Endometrial microvascular endothelial cells (primary cell): ENCODE measurements around the gene TTLL11. TPM values are rescaled to one million over a fixed set of nuclear protein-coding genes. Genes with fewer than 3 reads are reported as not detected.

Source experiments
- in situ Hi-C: cut with HindIII; loops from 2 replicates; pipeline ENCODE4 v1.10.0; 2017; ENCODE audit warnings: low sequenced_read_pairs, low pct_unique_long_range_greater_than_20kb; ENCODE audit errors: inconsistent ontology term
- total RNA-seq: library from RNA; depleted of rRNA; stranded (reverse); fragments of >200 nt; gene quantifications from one replicate; pipeline ENCODE4 v1.2.3, GENCODE V29; 2015; ENCODE audit errors: inconsistent ontology term

Gene TTLL11
- total RNA-seq, 1 donor from 2014 or later: 2.0 TPM

DNA sequence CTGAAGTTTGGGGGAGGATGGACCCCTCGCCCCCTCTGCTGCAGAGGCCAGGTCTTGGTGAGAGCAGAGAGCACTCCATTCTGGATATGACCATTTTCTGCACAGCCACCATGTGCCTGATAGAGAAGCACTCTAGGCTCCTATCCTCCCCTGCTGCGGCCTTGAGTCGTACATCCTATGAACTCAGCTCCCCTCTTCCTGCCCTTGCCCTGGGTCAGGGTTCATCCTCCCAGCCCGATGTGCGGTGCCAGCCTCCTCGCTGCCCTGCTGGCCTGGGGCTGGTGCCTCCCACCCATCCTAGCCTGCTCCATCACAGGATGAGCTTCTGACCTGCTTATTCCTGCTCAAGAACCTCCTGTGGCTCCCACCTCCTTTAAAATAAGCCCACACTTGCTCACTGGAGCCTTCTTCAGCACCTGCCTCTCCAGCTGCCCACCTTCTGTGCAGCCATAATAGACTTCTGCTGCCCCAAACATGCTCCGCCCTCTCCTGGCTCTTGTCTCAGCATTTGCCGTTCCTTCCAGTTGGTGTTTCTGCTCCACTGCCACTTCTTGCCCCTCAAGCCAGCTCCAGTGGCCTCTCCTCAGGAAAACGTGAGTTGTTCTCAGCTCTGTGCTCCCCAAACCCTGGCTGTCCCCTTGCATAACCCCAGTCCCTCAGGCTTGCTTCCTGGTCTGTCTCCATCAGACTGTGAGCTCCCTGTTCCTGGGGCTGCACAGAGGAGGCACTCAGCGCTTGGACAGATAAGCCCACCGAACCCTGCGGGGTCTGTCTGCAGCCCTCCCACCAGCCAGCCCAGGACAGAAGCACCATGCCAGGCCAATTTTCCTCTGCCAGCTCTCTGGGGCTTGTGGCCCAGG, 22.3 kb upstream of the TTLL11 start:
- in situ Hi-C loops: no loop called here

DNA sequence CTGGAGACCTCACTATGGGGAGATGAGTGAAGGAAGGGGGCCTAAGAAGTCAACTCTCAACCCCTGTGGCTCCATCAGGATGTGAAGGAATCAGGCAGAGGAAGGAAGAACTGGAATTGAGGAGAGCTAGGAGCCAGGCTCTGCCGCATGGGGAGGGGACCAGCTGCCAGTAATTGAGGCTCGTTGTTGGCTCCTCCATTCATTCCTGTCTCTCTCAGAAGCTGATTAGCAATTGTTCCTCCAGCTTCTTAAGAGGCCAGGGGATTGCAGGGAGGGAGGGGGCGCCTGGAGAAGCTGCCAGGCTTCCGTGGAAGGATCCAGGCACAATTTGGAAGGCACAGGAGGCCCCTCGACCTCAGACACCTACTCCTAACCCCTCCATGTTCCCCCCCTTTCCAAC, 20.5 kb upstream of the TTLL11 start:
- in situ Hi-C loops: no loop called here

DNA sequence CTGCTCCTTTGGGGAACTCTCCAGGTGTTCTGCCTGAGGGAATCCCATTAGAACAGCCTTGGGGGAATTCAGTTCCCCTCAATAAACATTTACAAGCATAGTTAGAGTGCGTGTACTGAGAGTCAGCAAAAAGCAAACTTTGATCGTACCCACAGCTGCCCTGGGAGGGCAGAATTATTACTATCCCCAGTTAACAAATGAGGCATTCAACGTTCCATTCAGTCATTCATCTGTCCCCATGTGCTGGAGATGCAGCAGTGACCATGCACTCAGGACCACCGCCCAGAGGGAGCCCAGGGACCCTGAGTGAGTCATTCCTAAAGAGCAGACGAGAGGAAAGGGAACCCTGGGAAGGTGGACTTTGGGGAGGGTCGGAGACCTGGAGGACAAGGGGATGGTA, 19.1 kb upstream of the TTLL11 start:
- in situ Hi-C loops: no loop called here

DNA sequence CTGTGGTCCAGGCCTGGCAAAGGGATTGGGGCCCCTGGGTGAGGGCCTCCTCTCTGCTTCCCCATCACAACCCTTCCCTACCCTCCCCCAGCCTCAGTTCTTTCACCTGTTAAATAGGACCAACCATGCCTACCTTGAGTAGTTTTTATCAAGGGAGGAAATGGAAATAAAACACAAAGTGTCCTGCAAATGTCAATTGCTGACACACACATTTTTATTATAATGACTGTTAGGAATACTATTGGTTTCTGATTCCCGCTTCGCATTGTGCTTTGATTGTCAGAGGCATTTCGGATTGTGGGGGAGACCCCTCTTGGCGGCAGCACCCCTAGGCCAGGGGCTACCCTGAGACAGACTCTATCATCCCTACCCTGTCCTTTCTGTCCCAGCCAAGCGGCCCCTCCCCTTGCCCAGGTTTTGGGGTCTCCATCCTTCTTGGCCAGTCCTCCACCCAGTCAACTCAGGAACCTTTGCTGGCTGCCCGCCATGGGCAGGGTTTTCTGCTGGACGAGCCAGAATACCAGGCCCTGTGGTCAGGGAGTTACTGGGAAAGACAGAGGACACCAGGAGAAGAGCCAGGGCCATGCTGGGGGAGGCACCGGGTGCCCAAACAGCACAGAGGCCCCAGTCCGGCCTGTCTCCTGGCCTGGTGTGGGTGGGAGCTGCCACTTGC, 18.4 kb upstream of the TTLL11 start:
- in situ Hi-C loops: no loop called here

DNA sequence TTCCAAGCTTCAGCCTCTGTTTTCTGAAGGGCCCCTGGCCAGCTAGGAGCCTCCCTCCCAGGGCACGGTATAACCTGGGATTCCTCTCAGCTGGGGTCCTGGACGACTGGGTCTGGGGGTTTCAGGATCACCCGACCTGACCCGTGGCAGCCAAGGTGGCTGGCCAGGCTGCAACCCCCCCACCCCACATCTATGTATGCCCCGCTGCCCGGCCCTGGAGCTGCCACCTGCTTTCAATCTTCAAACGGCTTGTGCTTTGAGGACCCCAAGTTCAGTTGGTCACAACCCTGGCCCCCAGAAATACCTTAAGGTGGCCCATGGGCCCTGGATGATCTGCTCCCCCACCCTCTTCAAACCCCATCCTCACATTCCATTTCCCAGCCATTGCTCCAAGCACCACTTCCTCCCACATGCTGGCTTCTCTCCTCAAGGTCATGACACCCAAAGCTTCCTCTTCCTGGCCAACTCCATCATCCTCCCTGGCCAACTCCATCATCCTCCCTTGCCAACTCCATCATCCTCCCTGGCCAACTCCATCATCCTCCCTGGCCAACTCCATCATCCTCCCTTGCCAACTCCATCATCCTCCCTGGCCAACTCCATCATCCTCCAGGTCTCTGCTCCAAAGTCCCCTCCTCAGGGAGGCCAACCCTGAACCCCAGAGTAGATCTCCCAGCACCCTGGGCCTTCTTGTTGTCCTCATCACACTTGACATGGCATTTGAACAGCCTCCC, 17.2 kb upstream of the TTLL11 start:
- in situ Hi-C loops: no loop called here

DNA sequence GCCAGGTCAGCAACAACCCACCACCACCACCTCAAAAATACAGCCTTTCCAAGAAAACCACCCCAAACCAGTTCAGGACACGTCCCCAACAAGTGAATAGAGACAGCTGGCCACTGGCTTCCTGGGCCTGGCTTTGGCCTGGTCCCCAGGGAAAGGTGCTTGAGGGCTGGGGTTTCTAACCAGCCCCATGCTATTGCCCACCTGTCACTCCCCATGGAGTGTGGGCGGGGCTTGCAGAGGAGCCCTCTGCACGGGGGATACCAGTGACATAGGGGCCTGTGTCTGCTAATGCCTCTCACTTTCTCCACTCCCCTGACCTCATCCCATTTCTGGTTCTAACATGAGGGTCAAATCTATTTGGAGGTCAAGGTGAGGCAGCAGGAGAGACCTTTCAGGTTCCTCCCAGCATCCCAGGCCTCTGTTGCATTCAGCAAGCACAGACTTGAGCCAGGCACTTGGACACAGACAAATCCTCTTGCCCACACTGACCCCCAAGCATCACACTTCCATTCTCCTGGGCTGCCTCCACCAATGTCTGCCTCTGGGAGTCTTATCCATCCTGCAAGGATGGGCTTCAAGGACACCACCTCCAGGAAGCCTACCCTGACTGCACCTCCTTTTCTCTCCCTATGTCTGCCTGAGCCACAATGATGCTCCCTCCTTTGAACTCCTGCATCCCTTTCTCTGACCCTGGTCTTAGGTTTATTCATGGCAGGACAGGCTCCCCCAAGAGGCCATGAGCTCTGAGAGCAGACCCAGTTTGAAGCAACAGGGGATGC, 16.1 kb upstream of the TTLL11 start:
- in situ Hi-C loops: no loop called here

DNA sequence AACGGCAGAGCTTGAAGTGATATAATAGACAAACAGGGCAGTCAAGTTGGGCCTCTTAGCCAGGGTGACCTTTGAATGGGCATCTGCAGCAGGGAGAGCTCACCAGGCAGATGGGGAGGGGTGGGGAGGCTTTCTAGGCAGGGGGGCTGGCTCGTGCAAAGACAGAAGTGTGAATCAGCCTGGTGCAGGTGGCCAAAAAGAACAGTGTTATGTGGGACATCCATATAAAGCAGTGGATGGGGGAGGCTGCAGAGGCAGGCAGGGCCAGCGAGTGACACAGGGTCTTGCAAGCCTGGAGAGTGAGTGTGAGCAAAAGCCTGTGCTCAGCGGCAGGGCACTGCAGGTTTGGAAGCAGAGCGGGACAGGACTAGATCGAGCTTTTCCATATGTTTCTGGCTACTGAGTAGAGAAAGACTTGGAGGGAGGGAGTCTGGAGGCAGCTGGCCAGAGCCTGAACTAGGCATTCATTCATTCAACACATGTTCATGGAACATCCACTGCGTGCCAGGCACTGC, 14.2 kb upstream of the TTLL11 start:
- in situ Hi-C loops: no loop called here

DNA sequence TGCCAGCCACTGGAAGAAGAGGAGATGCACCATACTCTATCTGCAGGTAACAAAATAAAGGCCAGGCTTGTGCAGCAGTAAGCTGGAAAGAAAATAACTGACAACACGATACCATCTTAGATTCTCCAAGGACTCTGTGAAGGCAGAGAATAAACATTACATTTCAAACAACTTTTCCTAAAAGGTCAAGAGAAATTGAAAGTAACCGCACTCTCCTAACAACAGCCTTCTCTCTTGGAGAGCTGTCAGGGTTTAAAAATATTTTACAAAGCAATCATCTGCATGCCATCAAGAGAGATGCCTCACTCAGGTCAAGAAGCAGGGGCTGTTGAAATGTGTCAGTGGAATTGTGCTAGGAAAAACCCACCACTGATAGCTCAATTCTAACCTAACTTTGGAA, 13.5 kb upstream of the TTLL11 start:
- in situ Hi-C loops: no loop called here

DNA sequence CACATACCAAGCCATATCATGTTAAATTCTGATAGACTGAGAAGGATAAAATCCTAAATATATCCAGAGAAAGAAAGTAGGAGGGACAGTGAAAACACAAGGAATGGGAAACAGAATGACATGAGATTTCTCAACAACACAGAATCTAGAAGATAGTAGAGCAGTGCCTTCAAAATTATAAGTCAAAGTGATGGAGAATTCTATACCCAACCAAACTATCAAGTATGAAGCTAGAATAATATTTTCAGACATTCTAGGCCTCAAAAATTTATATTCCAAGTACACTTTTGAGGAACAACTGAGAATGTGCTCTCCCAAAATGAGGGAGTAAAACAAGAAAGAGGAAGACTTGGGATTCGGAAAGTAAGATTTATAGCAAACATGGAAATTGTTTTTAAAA, 10.9 kb upstream of the TTLL11 start:
- in situ Hi-C loops: no loop called here

DNA sequence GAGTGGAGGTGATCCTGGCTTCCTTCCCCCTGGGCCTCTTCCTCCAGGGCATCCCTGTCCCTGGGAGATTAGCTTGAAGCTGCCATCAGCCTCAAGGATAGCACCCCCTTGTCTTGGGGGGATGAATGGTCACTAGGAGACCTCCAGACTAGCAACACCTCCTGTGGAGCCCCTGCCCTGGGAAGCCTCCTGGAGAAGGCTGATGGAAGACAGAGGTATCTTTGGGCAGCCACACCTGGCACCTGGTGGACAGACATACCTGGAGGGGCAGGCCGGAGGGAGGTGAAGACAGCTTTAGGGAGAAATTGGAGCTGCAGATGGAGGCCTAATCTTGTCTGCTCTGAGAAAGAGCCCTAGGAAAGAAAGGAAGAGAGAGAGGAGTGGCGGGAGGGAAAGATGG, 9.0 kb upstream of the TTLL11 start:
- in situ Hi-C loops: no loop called here

DNA sequence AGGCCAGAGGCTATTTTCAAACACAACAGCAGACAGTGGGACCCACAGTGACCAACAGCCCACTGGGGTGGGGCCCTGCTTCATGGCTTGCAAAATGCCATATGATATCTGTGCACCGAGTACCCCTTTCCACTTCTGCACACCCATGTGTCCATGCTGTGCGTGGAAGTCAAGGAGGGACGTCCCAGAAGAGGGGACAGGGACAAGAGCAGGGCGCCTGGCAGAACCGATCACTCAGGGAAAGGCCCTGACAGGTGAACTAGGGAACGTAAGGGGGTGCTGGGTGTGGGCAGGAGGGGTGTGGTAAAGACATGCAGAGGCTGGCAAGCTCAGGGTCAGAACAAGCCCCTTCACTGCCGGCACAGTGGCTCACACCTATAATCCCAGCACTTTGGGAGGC, 7.6 kb upstream of the TTLL11 start:
- in situ Hi-C loops: no loop called here

DNA sequence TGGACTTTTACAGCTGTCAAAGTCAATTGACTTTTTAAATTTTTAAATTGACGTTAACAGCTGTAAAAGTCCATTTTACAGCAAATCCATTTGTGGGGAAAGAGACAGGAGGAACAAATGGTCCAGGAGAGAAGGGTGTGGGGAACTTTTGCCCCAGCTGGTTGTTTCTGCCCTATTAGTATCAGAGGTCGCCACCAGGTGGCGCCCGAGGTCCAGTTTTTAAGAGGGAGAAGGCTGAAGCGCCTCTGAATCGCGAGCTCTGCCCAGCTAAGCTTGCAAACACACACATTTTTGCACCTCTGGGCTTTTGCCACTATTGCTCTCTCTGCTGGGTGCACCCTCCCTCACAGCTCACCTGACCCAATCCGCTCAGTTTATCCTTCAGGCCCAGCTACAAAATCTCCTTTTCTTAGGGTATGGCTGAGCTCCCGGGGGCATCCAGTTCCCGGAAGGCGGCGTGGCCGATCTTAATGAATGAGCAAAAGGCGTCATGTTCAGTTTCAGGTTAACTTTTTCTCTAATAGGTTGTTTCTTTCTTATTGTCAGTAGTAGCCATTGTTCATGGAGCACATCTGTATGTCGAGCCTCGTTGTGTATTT, 6.3 kb upstream of the TTLL11 start:
- in situ Hi-C loops: no loop called here

DNA sequence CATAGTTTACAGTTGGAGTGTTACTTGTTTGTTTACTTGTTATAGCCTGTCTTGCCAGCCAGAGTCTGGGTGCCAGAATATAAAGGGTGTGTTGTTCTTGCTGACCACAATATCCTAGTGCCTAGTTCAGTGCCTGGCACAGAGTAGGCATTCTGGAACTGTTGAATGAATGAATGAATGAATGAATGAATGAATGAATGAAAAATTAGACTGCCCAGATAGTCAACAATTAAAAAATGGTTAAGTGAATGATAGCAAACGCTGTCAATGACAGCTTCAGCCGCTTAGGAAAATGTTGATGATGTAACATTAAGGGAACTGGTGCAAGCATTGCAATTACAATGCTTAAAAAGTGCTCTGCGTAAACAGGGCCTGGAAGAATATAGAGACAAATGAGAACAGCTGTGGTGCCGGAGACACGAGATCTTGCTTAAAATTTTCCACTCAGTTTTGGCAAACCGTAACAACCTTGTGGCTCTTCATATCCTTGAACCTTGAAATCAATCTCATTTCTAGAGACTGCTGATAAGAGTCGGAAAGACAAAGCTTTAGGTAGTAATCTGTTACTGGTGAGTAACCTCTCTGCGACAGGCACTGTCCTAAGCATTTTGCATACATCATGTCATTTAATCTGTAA, 4.7 kb upstream of the TTLL11 start:
- in situ Hi-C loops: no loop called here

DNA sequence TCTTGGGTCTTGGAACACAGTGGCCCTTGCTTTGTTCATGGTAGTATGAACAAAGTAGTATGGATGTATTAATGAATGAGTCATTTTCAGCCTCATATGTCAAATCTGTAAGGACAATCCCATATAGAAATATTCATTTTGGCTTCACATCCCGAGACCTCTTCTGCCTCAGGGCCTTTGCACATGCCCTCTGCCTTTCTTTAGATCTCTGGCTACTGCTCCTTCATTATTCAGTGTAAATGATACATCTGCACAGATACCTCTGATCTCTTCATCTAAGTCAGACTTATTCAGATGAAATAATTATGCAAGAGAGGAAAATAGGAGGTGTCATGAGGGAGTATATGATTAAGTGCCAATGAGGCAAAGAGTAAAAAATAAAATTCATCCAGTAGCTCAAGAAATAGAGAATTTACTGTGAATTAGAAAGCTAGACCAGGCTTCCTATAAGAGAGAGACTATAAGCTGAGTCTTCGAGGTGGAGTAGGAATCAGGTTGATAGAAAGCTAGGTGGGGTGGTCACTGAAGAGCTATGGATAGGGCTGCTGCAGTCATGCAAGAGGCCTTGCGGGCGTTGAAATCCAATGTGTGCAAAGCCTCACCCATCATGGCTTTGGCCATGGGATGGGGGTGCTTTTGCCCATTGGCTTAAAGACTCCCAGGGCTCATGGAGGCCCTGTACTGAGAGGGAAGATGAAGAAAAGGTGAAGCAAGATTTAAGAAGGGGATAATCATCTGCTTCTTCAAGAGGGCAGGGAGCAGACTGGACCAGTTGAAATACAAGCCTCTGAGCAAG, 3.7 kb upstream of the TTLL11 start:
- in situ Hi-C loops: no loop called here

DNA sequence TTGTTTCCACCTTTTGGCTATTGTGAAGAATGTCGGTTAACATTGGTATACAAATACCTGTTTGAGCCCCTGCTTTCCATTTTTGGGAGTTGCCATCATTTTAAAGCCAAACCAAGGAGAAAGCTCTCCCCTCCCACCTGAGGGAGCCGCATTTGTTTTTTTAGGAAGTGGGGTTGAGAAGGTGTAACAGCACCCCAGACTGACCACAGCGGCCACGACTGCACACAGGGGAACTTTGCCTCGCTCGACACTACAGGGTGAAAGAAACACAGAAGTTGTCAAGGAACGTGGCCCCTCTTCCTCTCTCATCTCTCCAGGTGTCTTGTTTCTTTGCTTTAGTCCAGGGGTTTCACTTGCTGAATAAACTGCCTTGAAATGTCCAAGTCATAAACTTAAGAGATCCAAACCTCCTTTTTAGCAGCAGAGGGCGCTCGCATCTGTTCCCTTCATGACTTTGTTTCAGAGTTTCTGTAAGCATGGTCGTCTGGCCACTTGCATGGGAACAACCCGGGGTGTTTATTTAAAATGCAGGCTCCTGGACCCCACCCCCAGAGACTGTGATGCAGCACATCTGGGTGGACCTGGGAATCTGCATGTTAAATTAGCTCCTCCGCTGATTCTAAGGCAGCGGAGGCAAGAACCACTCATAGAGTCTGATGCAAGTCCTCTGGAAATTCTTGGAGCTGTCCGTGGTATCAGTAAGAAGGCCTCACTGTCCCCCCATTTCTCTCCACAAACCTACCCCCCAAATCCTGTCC, 2.1 kb upstream of the TTLL11 start:
- in situ Hi-C loops: no loop called here

DNA sequence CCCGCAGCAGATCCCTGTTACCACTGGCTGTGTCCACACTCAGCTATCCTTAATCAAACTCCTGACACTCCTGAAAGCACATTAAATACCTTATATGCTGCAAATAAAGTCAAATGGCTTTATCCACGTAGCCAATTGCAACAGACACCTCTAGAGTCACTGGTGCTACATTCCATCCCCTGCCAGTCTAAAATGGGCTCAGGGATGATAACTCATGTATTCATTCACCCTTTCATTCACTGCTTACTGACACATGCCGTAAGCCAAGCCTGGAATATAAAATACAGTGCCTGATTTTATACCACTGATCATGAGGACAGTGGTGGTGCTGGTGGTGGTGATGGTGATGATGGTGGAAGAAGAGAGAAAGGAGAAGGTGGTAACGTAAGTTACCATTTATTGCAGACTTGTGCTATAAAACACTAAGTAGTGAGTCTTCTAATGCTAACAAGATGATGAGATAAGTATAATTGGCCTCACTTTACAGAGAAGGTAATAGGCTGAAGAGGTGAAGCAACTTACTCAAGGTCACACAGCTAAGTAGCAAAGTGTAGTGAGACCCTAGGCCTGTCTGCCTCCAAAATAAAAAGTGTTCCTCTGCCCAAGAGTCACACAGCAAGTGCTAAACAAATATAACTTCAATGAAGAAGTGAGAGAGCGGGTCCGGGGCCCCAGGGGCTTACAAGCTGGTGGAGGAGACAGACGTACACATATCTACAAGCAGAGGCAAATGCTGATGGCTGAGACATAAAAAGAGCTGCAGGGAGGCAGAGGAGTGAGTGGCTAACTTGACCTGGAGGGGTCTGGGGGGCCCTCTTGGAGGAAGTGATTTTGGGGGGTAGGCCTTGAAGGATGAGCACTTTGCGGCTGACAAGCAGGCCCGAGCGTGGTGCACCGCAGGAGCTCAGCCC, 1.2 kb downstream of the TTLL11 start:
- in situ Hi-C loops: no loop called here
